ENCODE data around the gene ZFP3.

ZFP3 gene

DNA sequence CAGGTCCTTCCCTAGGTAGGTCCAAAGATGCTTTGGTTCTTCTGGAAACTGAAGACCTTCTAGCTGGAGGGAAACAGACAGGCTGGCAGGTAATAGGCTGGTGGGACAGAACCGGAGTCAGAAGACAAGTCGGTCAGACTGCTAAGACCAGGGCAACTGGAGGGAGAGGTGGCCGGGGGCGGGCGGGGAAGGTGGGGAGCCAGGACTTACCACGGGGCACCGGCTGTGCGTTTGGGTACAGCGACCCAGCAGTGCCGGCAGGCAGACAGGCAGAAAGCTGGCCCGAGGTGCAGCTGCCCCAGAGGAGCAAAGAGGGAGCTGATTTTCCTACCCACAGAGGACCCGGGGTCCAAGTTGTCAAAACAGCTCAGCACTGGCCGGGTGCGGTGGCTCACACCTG lies 43.6 kb upstream of the ZFP3 start:
- no peak for DNase-seq (ENCODE audit: extremely low spot score)
- ChIA-PET POLR2A (interaction anchor here (0.6 to 0.7 kb wide), 2 partner anchors 18 to 28 kb away, joined by 3 to 4 read pairs; no protein-coding TSS in a partner anchor), CTCF (no interaction called here)
- TF ChIP-seq, protein P1, sequence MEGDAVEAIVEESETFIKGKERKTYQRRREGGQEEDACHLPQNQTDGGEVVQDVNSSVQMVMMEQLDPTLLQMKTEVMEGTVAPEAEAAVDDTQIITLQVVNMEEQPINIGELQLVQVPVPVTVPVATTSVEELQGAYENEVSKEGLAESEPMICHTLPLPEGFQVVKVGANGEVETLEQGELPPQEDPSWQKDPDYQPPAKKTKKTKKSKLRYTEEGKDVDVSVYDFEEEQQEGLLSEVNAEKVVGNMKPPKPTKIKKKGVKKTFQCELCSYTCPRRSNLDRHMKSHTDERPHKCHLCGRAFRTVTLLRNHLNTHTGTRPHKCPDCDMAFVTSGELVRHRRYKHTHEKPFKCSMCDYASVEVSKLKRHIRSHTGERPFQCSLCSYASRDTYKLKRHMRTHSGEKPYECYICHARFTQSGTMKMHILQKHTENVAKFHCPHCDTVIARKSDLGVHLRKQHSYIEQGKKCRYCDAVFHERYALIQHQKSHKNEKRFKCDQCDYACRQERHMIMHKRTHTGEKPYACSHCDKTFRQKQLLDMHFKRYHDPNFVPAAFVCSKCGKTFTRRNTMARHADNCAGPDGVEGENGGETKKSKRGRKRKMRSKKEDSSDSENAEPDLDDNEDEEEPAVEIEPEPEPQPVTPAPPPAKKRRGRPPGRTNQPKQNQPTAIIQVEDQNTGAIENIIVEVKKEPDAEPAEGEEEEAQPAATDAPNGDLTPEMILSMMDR (IDR thresholded peaks at IDR 0.05; ENCODE audit: control extremely low read depth, extremely low read depth, low read depth, missing control alignments) = no peak

DNA sequence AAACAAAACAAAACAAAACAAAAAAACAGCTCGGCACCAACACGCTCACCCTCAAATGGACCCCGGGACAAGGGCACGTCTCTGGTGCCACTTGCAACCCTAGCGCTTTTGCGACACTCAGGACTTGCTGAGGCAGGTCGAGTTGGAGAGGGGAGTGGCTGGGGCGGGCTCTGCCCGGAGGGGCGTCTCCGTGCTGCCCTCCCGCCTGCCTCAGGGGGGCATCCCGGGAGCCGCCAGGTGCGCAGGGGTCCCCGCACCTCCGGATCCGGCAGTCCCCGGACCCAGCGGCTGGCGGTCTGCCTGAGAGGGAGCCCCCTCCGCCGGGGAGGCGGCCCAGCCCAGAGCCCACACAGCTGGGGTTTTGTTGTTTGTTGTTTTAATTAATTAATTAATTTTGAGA lies 43.0 kb upstream of the ZFP3 start, which contains the start of gene SLC52A1:
Gene SLC52A1 (minus strand): TSS at position 112 of the 400 bp plus-strand sequence. CDS start 820 bp downstream, outside the sequence.
- POLR2A ChIA-PET = interaction anchor here (0.6 kb wide), 3 partner anchors 46 to 447 kb away, joined by 3 to 5 read pairs (median 3); no protein-coding TSS in a partner anchor

DNA sequence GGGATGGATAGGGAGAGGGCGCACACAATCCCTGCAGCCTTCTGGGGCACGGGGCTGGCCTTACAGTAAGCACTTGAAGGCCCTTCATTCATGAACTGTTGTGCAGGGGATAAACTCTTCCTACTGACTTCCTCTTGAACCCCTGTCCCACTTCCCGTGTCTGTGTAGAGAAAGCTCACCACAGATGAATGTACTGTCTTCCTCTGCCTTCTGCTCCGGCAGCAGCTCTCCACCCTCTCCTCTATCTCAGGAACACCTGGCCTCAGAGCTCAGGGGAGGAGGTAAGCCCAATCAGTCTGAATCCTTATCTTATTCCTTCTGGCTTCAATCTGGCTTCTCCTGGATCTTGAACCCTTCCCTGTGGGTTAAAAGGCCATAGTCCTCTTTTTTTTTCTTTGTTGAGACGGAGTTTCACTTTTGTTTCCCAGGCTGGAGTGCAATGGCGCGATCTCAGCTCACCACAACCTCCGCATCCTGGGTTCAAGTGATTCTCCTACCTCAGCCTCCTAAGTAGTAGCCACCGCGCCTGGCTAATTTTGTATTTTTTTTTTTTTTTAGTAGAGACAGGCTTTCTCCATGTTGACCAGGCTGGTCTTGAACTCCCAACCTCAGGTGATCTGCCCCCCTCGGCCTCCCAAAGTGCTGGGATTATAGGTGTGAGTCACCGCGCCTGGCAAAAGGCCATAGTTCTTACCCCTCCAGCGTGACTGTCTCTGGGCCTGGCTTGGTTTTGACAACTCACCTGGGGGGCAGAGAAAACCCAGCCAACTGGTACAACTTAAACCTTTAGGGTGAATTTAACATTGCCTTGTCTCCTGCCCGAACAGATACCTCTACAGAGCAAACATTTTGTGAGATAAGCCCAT lies 35.9 kb upstream of the ZFP3 start:
- ChIA-PET CTCF (interaction anchor here (0.9 kb wide), 1 partner anchor 11 kb away, joined by 3 read pairs; no protein-coding TSS in a partner anchor), POLR2A (no interaction called here)
- TF ChIP-seq, protein P1 (IDR thresholded peaks at IDR 0.05; ENCODE audit: control extremely low read depth, extremely low read depth, low read depth, missing control alignments) = no peak
- no peak for DNase-seq (ENCODE audit: extremely low spot score)

More for the DNA sequence above, 43.0 kb upstream of the ZFP3 start, which contains the start of gene SLC52A1:
- DNase-seq (ENCODE audit: extremely low spot score) = no peak
- TF ChIP-seq, protein P1 (IDR thresholded peaks at IDR 0.05; ENCODE audit: control extremely low read depth, extremely low read depth, low read depth, missing control alignments) = no peak
- CTCF ChIA-PET = interaction anchor here (2.0 kb wide), 1 partner anchor 11 kb away, joined by 7 read pairs; no protein-coding TSS in a partner anchor

DNA sequence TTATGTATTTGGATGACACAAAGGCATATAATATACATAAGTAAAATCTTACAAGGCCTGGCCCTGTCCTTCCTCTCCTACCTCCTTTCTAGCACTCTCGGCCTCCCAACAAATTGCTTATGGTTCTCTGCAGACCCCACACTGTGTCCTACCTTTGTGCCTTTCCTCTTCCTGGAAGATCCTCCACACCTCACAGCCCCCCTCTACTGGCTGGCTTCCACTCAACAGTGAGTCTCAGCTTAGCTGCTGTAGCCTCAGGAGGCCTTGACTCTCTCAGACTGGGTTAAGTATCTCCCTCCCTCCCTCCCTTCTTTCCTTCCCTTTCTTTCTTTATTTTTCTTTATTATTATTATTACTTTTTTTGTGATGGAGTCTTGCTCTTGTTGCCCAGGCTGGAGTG lies 34.7 kb upstream of the ZFP3 start:
- DNase-seq (ENCODE audit: extremely low spot score) = no peak
- ChIA-PET POLR2A (no interaction called here), CTCF (interaction anchor here (1.7 kb wide), 1 partner anchor 11 kb away, joined by 4 read pairs; no protein-coding TSS in a partner anchor)
- TF ChIP-seq, protein P1 (IDR thresholded peaks at IDR 0.05; ENCODE audit: control extremely low read depth, extremely low read depth, low read depth, missing control alignments) = no peak

DNA sequence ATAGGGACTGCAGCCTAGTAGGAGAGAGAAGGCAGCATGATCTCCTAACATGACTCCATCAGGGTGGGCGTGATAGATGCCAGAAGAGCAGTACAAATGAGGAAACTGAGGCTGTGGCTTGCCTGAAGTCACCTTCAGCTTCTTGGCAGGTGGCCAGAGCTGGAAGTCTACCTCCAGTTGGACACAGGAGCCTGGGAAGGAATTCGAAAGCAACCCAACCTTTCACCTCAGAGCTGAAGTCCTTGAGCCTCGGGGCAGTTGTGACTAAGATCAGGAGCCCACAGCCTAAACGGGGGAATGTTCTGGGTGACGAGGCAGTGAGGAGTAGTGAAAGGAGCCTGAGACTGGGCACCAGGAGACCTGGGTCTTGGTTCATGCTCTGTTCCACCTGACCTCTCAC lies 33.6 kb upstream of the ZFP3 start:
- TF ChIP-seq, protein P1 (IDR thresholded peaks at IDR 0.05; ENCODE audit: control extremely low read depth, extremely low read depth, low read depth, missing control alignments) = no peak
- ChIA-PET POLR2A (no interaction called here), CTCF (interaction anchor here (1.2 to 1.7 kb wide), 4 partner anchors 13 to 89 kb away, joined by 3 to 4 read pairs (median 4); no protein-coding TSS in a partner anchor)
- DNase-seq (ENCODE audit: extremely low spot score) = no peak

DNA sequence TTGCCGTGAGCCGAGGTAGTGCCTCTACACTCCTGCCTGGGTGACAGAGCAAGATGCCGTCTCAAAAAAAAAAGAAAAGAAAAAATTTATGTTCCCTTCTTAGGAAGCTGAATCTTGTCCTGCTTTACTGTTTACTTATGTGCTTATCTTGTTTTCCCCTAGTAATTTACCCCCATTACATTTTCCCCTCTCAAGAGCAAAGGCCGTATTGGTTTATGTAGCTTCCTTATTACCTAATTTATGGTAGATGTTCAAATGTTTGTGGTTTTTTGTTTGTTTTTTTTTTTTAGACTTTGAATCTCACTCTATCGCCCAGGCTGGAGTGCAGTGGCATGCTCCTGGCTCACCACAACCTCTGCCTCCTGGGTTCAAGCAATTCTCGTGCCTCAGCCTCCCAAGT lies 32.8 kb upstream of the ZFP3 start:
- ChIA-PET CTCF (interaction anchor here (1.3 to 2.8 kb wide), 4 partner anchors 9 to 90 kb away, joined by 3 to 11 read pairs (median 5); partner anchors contain the start of gene SLC52A1), POLR2A (no interaction called here)
- no peak for DNase-seq (ENCODE audit: extremely low spot score)
- TF ChIP-seq, protein P1 (IDR thresholded peaks at IDR 0.05; ENCODE audit: control extremely low read depth, extremely low read depth, low read depth, missing control alignments) = no peak
